Kidney glomerular epithelial cell (primary cell): Measurements from ENCODE around the gene FAM234B.

ENCODE experiments used
- DNase-seq: peaks from one replicate; lab custom pipeline; 2025; lab: John Stamatoyannopoulos, UW

FAM234B gene

GRCh38 chr12:13093191-13093847 is 49.1 kb downstream of the FAM234B start:
- DNase-seq: peak; percentile 34

- DNase-seq: no peak
Observed at GRCh38 chr12:13093848-13094220, 49.7 kb downstream of the FAM234B start.

- DNase-seq: peak; percentile 58
Observed at GRCh38 chr12:13094367-13094766, 50.2 kb downstream of the FAM234B start.

GRCh38 chr12:13095266-13095995 is 51.2 kb downstream of the FAM234B start:
- DNase-seq: no peak

GRCh38 chr12:13097491-13098011 is 53.4 kb downstream of the FAM234B start:
- DNase-seq: no peak

- DNase-seq: no peak
Observed at GRCh38 chr12:13099066-13099843, 55.1 kb downstream of the FAM234B start.

GRCh38 chr12:13099844-13100604 is 55.8 kb downstream of the FAM234B start:
- no peak for DNase-seq

- DNase-seq: no peak
Observed at GRCh38 chr12:13100605-13100881, 56.4 kb downstream of the FAM234B start.

GRCh38 chr12:13100882-13101769 is 56.9 kb downstream of the FAM234B start:
- peak; percentile 74 for DNase-seq

GRCh38 chr12:13101821-13102375 is 57.7 kb downstream of the FAM234B start:
- DNase-seq: no peak

GRCh38 chr12:13102461-13103195 is 58.4 kb downstream of the FAM234B start:
- no peak for DNase-seq

- DNase-seq: no peak
Observed at GRCh38 chr12:13103391-13104033, 59.3 kb downstream of the FAM234B start, which contains the start of gene GSG1. TSS of gene GSG1 (minus strand) at chr12:13103667. CDS start at chr12:13103512, 155 bp downstream.

- DNase-seq: no peak
Observed at GRCh38 chr12:13104409-13104808, 60.2 kb downstream of the FAM234B start.

- no peak for DNase-seq
Observed at GRCh38 chr12:13105781-13106180, 61.6 kb downstream of the FAM234B start.

GRCh38 chr12:13106666-13107065 is 62.5 kb downstream of the FAM234B start:
- no peak for DNase-seq

- no peak for DNase-seq
Observed at GRCh38 chr12:13112968-13113367, 68.8 kb downstream of the FAM234B start.

GRCh38 chr12:13114251-13115052 is 70.3 kb downstream of the FAM234B start:
- DNase-seq: no peak

- DNase-seq: peak; percentile 44
Observed at GRCh38 chr12:13116259-13116658, 72.1 kb downstream of the FAM234B start.

GRCh38 chr12:13117029-13117428 is 72.8 kb downstream of the FAM234B start:
- DNase-seq: no peak
